ENCODE data around the gene DNAH5. TPM values are rescaled to one million over a fixed set of nuclear protein-coding genes. Genes with fewer than 3 reads are reported as not detected.

DNAH5 gene
- total RNA-seq, 2 experiments from 2014 or later: not detected

GRCh38 chr5:13939638-13940037, 4.8 kb downstream of the DNAH5 start:
- no peak for TF ChIP-seq CTCF (IDR thresholded peaks at IDR 0.05)
- no peaks in the 10 kb centered on the region for H3K36me3 ChIP-seq (ENCODE audit: insufficient read depth, low read length)
- CTCF ChIA-PET: no interaction called here
- H3K27ac ChIP-seq (ENCODE audit: low read depth in 1 of 2, low read length in 2 of 2): no peak overlapping the region
- no peaks in the 10 kb centered on the region for H3K27me3 ChIP-seq (ENCODE audit: control insufficient read depth in 1 of 2, insufficient read depth in 2 of 2, low read length in 2 of 2)
- DNase-seq: no peak
- H3K4me1 ChIP-seq (ENCODE audit: insufficient read depth, low read length): no peaks in the 10 kb centered on the region
- POLR2A ChIA-PET: no interaction called here
- Mint-ChIP-seq H3K27ac (no peak overlapping the region), H3K9me3 (peaks cover 2% of the 10 kb centered on the region), H3K36me3 (ENCODE audit: low read depth) (no peaks in the 10 kb centered on the region), H3K27me3 (peaks cover 3% of the 10 kb centered on the region), H3K4me3 (no peak overlapping the region), H3K4me1 (ENCODE audit: low read depth) (no peaks in the 10 kb centered on the region)
- no peak overlapping the region for H3K4me3 ChIP-seq (ENCODE audit: low read length)
- ATAC-seq (ENCODE audit: poor library complexity): no peak
- no peaks in the 10 kb centered on the region for H3K9me3 ChIP-seq (ENCODE audit: control insufficient read depth in 1 of 2, insufficient read depth in 1 of 2, low read length in 2 of 2)
- intact Hi-C loops (cut with DNase I, micrococcal nuclease): no loop called here

- CTCF ChIA-PET: no interaction called here
- Histone ChIP-seq H3K27ac (ENCODE audit: low read depth in 1 of 2, low read length in 2 of 2) (no peak overlapping the region), H3K4me3 (ENCODE audit: low read length) (no peak overlapping the region), H3K4me1 (ENCODE audit: insufficient read depth, low read length) (no peaks in the 10 kb centered on the region), H3K27me3 (ENCODE audit: control insufficient read depth in 1 of 2, insufficient read depth in 2 of 2, low read length in 2 of 2) (no peaks in the 10 kb centered on the region), H3K9me3 (ENCODE audit: control insufficient read depth in 1 of 2, insufficient read depth in 1 of 2, low read length in 2 of 2) (no peaks in the 10 kb centered on the region), H3K36me3 (ENCODE audit: insufficient read depth, low read length) (no peaks in the 10 kb centered on the region)
- no peak overlapping the region for H3K4me3 Mint-ChIP-seq
- intact Hi-C loops (cut with DNase I, micrococcal nuclease): no loop called here
- POLR2A ChIA-PET: no interaction called here
- no peak for TF ChIP-seq CTCF (IDR thresholded peaks at IDR 0.05)
- H3K9me3 Mint-ChIP-seq: peaks cover 5% of the 10 kb centered on the region
- no peaks in the 10 kb centered on the region for H3K4me1 Mint-ChIP-seq (ENCODE audit: low read depth)
- DNase-seq (no peak), ATAC-seq (ENCODE audit: poor library complexity) (no peak)
- no peak overlapping the region for H3K27ac Mint-ChIP-seq
- no peaks in the 10 kb centered on the region for H3K36me3 Mint-ChIP-seq (ENCODE audit: low read depth)
- H3K27me3 Mint-ChIP-seq: peaks cover 3% of the 10 kb centered on the region
Observed at GRCh38 chr5:13934921-13935320, 9.6 kb downstream of the DNAH5 start.

- no peaks in the 10 kb centered on the region for H3K4me1 Mint-ChIP-seq (ENCODE audit: low read depth)
- no peak overlapping the region for H3K27ac Mint-ChIP-seq
- no peak overlapping the region for H3K4me3 ChIP-seq (ENCODE audit: low read length)
- no peaks in the 10 kb centered on the region for H3K27me3 ChIP-seq (ENCODE audit: control insufficient read depth in 1 of 2, insufficient read depth in 2 of 2, low read length in 2 of 2)
- no peak overlapping the region for H3K27ac ChIP-seq (ENCODE audit: low read depth in 1 of 2, low read length in 2 of 2)
- no peak for DNase-seq
- H3K9me3 Mint-ChIP-seq: peaks cover 7% of the 10 kb centered on the region
- CTCF ChIA-PET: no interaction called here
- no peak for ATAC-seq (ENCODE audit: poor library complexity)
- POLR2A ChIA-PET: no interaction called here
- no peak overlapping the region for H3K4me3 Mint-ChIP-seq
- no peaks in the 10 kb centered on the region for H3K4me1 ChIP-seq (ENCODE audit: insufficient read depth, low read length)
- no peaks in the 10 kb centered on the region for H3K9me3 ChIP-seq (ENCODE audit: control insufficient read depth in 1 of 2, insufficient read depth in 1 of 2, low read length in 2 of 2)
- intact Hi-C loops (cut with DNase I, micrococcal nuclease): no loop called here
- no peak for TF ChIP-seq CTCF (IDR thresholded peaks at IDR 0.05)
- no peaks in the 10 kb centered on the region for H3K36me3 ChIP-seq (ENCODE audit: insufficient read depth, low read length)
- H3K36me3 Mint-ChIP-seq (ENCODE audit: low read depth): no peaks in the 10 kb centered on the region
- H3K27me3 Mint-ChIP-seq: no peaks in the 10 kb centered on the region
Observed at GRCh38 chr5:13934125-13934524, 10.4 kb downstream of the DNAH5 start.
